NCI-H2107 treated with DMSO at 0.1 percent for 48 hours (cell line): ENCODE measurements around the gene EIF4G1.
A peak's percentile ranks its signal among the peaks of the same experiment; 100 is the strongest.

Experiments
- DNase-seq: peaks from one replicate; lab custom pipeline; 2025; ENCODE audit not compliant: unreplicated experiment; lab: John Stamatoyannopoulos, UW

The EIF4G1 gene

GRCh38 chr3:184306341-184306972 lies 7.9 kb upstream of the EIF4G1 start:
- no peak for DNase-seq

- DNase-seq: no peak
Measured at GRCh38 chr3:184307915-184308314, 6.5 kb upstream of the EIF4G1 start.

- no peak for DNase-seq
Measured at GRCh38 chr3:184308744-184309143, 5.7 kb upstream of the EIF4G1 start.

DNA sequence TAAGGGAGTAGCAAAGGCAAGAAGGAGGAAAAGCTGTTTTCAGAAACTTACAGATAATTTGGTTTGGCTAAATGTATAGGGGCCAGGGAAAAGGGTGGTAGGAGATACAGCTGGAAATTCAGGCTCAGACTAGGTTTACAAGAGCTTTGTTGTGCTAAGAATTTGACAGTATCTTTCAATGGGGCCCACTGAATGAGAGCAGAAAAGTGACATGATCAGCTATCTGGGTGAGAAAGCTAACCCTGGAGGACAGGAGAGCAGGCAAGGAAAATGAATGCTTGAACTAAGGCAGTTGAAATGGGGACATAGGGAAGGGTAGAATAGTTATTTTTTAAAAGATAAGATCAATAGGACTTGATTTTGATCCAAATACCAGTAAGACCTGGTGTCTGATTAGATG lies 2.8 kb upstream of the EIF4G1 start:
- no peak for DNase-seq

GRCh38 chr3:184314700-184315542 lies 515 bp downstream of the EIF4G1 start:
- DNase-seq: no peak

DNA sequence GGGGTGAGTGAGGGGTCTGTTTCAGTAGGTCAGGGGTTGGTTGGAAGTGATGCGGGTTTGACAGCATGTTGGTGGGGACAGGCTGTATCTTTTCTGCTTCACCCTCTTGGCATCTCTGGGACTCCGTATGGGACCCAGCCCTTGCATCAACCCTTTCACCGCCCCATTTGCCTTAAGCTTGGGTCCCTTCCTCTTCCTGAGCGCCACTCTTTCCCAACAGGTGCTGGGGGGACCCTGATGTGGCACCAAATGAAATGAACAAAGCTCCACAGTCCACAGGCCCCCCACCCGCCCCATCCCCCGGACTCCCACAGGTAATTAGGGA lies 1.1 kb downstream of the EIF4G1 start:
- DNase-seq: no peak

DNA sequence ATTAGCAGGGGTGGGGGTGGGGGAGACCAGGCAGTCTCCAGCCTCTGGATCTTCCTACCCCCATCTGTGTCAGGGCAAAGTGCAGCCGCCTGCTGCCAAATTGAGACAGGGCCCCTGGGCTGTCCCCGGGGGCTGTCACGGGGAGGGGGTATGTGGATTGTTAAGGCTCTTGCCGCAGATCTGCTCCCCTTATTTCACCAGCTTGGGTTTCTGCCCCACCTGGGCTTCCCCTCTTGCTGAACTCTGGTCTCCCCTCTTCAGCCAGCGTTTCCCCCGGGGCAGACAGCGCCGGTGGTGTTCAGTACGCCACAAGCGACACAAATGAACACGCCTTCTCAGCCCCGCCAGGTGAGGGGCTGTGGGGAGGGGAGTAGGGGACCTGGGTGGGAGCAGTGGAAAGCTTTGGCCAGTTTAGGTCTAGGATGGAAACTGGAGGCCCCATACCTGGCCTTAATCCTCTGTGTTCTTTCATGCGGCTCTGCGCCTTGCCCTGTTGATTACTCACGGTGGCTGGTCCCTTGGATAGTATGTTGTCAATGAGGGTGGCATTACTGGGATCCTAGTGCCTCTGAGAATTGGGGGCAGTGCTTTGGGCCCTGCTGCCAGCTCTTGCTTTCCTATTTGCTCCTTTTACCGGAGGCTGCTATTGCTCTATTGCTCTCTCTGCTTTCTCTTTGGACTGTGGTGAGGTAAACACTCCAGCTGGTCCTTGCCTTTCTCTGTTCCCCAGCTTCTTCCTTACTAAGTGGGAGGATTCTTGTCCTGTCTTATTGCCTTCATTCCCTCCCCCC lies 1.7 kb downstream of the EIF4G1 start:
- no peak for DNase-seq

DNA sequence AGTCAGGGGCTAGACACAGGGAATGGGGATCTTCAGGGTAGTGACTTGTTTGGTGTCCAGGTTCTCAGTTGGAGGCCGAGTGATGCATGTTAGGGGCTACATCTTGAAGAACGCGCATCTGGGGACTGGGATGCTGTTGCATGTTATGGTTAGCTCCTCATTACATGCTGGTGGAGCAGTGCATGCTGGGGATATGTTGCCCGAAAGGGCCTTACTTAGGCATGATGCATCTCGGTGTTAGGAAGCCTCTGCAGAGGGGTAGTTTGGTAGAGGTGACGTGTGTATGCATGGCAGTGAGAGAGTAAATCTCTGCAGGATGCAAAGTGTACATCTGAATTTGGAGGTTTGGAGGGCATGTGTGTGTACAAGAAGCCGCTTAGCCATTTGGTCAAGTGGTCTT lies 2.4 kb downstream of the EIF4G1 start:
- no peak for DNase-seq

GRCh38 chr3:184317201-184317600 lies 2.8 kb downstream of the EIF4G1 start:
- no peak for DNase-seq

GRCh38 chr3:184320104-184320445 lies 5.7 kb downstream of the EIF4G1 start:
- DNase-seq: peak; percentile 95

- no peak for DNase-seq
Measured at GRCh38 chr3:184321666-184322065, 7.3 kb downstream of the EIF4G1 start.

- DNase-seq: no peak
Measured at GRCh38 chr3:184322731-184323487, 8.5 kb downstream of the EIF4G1 start.

GRCh38 chr3:184323696-184324095 lies 9.3 kb downstream of the EIF4G1 start:
- no peak for DNase-seq

DNA sequence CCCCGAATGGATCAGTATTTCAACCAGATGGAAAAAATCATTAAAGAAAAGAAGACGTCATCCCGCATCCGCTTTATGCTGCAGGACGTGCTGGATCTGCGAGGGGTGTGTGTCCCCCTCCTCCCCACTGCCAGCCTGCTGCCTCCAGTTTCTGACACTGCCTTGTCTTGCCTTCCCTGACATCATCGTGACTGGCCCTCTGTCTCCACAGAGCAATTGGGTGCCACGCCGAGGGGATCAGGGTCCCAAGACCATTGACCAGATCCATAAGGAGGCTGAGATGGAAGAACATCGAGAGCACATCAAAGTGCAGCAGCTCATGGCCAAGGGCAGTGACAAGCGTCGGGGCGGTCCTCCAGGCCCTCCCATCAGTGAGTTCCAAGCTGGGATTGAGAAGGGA lies 10.9 kb downstream of the EIF4G1 start:
- no peak for DNase-seq

DNA sequence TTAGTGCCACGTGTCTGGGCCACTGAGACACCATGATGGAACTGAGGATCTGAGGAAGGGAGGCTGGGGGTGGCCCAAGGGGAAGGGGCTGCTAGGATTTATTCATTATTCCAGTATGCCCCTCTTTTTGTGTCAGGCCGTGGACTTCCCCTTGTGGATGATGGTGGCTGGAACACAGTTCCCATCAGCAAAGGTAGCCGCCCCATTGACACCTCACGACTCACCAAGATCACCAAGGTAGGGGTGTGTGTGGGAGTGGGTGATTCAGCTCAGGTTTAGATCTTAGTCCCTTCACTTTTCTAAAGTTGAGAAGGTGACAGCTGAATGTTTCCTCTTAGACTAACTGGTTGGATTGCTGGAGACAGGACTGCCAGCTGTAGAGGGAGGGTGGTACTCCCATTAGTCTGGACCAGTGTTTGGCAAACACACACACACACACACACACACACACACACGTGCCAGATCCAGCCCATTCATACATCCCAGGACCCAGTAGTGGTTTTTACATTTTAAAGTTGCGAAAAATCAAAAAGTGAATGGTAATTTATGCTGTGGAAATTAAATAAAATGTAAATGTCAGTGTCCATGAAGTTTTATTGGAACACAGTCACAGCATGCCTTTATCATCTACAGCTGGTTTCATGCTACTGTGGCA lies 11.4 kb downstream of the EIF4G1 start:
- DNase-seq: no peak

DNA sequence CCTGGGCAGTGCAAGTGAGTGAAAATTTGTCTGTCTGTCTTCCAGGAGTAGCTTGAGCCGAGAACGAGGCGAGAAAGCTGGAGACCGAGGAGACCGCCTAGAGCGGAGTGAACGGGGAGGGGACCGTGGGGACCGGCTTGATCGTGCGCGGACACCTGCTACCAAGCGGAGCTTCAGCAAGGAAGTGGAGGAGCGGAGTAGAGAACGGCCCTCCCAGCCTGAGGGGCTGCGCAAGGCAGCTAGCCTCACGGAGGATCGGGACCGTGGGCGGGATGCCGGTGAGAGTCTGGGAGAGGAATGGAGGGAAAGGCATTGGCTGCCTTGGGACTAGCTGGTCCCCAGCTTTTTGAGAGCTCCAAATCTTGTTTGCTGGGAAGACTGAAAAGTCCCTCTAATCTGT lies 12.8 kb downstream of the EIF4G1 start:
- DNase-seq: no peak

DNA sequence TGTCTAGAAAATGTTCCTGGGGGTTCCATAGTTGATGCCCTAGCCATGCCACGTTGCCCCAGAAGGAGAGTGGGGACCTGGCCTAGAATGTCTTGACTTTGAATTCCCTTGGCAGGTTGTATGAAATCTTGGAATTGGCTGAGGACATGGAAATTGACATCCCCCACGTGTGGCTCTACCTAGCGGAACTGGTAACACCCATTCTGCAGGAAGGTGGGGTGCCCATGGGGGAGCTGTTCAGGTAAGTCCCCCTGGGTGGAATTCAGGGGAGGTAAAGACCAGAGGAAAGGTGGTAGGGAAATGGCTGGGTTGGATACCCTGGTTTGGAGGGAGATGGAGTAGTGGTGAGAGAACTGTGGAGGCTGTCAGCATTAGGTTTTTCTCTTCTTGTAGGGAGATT lies 14.1 kb downstream of the EIF4G1 start:
- no peak for DNase-seq

DNA sequence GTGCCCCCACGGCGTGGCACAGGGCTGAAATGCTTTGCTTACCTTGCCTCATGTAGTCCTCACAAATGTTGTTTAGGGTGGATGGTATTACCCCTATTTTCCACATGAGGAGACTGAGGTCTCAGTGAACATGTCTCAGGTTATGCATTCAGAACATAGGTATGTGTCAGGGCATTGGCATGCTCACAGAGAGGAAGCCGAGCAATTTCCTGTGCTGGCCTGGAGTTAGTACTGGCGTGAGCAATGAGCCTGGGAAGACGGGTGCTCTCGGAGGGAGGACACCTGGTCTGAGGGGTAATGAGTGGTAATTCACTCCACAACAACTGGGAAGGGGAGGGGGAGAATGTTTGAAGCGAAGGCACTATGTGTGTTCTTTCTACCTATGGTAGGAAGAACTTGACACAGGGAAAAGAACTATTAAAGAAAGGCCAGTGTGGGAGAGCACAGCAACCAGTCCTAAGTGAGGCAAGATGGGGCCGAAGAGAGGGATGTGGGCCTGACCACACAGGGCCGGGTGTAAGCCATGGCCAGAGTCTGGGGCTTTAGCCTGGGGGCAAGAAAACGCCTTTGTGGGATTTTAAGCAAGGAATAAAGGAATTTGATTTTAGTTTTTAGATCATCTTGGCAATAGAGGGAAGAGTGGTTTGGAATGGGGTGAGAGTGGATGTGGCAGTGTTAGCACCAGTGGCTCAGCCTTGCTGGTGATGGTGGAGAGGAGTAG lies 18.1 kb downstream of the EIF4G1 start:
- DNase-seq: no peak

DNA sequence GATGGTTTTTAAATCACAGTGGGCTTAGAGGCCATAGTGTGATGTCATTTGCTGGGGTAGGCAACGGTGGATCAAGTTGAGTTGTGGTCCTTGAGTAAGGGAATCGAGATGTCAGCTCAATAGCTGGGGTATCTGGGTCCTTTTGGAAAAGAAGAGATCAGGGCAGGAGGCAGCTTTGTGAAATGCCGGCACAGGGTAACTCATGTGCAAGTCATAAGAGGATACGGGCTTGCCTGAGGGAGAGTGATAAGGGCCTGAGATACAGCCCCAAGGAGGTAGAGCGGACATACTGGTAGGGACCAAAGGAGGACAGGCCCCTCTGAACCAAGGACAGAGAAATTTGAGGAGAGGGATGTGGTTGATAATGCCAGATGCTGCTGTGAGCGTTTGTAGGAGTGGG lies 18.8 kb downstream of the EIF4G1 start:
- DNase-seq: no peak

- no peak for DNase-seq
Measured at GRCh38 chr3:184333700-184334099, 19.3 kb downstream of the EIF4G1 start.
